GM23338 (cell line): ENCODE results near the gene KAZN. TPM values are rescaled to one million over a fixed set of nuclear protein-coding genes. Genes with fewer than 3 reads are reported as not detected.

Experiments
- ATAC-seq: fragments of 200-7000 bp; cut with Tn5 transposase; 3 replicates; pipeline ENCODE4 v1.9.1; 2020
- DNase-seq: peaks from one replicate; pipeline ENCODE4 v3.0.0-alpha.2; 2015; ENCODE audit warnings: low spot score
- H2AFZ ChIP-seq: fragments of 200-600 bp; sonication (generic); 2 replicates; pipeline ENCODE4 v1.8.0; 2016; ENCODE audit warnings: antibody characterized with exemption, mild to moderate bottlenecking, moderate library complexity
- H3F3A ChIP-seq: fragments of 200-600 bp; sonication (generic); replicated peaks from 2 replicates; pipeline ENCODE4 v1.8.0; 2017; ENCODE audit warnings: antibody characterized with exemption, mixed run types, low read depth
- H3K27ac ChIP-seq: fragments of 200-600 bp; sonication (generic); 2 replicates; pipeline ENCODE4 v1.6.1; 2016; ENCODE audit warnings: low read depth
- H3K27me3 ChIP-seq: fragments of 200-600 bp; sonication (generic); 2 replicates; pipeline ENCODE4 v1.8.0; 2016; ENCODE audit warnings: mild to moderate bottlenecking, mixed run types, moderate library complexity; ENCODE audit not compliant: insufficient read depth
- H3K36me3 ChIP-seq: fragments of 200-600 bp; sonication (generic); 2 replicates; pipeline ENCODE4 v1.8.0; 2016; ENCODE audit warnings: mild to moderate bottlenecking; ENCODE audit not compliant: insufficient read depth
- H3K4me1 ChIP-seq: fragments of 200-600 bp; sonication (generic); 2 replicates; pipeline ENCODE4 v1.8.0; 2016; ENCODE audit warnings: mild to moderate bottlenecking, moderate library complexity; ENCODE audit not compliant: insufficient read depth
- H3K4me2 ChIP-seq: fragments of 200-600 bp; sonication (generic); 2 replicates; pipeline ENCODE4 v1.7.1; 2017; ENCODE audit warnings: mixed run types
- H3K4me3 ChIP-seq: fragments of 200-600 bp; sonication (generic); 2 replicates; pipeline ENCODE4 v1.6.1; 2016; ENCODE audit warnings: mixed run types
- H3K79me2 ChIP-seq: fragments of 200-600 bp; sonication (generic); replicated peaks from 2 replicates; pipeline ENCODE4 v1.8.0; 2017; ENCODE audit warnings: mild to moderate bottlenecking; ENCODE audit not compliant: insufficient read depth
- H3K9me2 ChIP-seq: fragments of 200-600 bp; sonication (generic); 2 replicates; pipeline ENCODE4 v1.8.0; 2017; ENCODE audit not compliant: insufficient read depth
- H4K20me1 ChIP-seq: fragments of 200-600 bp; sonication (generic); replicated peaks from 2 replicates; pipeline ENCODE4 v1.8.0; 2017; ENCODE audit warnings: mild to moderate bottlenecking; ENCODE audit not compliant: insufficient read depth
- H3K27ac Mint-ChIP-seq: 2 replicates; pipeline ENCODE4 v1.8.0; 2020; ENCODE audit warnings: inconsistent platforms, mild to moderate bottlenecking, moderate library complexity, mixed read lengths
- H3K27me3 Mint-ChIP-seq: 3 replicates; pipeline ENCODE4 v1.8.0; 2022; ENCODE audit warnings: low read depth, mild to moderate bottlenecking, moderate library complexity, mixed read lengths, inconsistent platforms; ENCODE audit not compliant: insufficient read depth, poor library complexity
- H3K36me3 Mint-ChIP-seq: 3 replicates; pipeline ENCODE4 v1.8.0; 2021; ENCODE audit warnings: low read depth, mild to moderate bottlenecking, inconsistent platforms, moderate library complexity, mixed read lengths
- H3K4me1 Mint-ChIP-seq: 3 replicates; pipeline ENCODE4 v1.8.0; 2020; ENCODE audit warnings: mild to moderate bottlenecking, inconsistent platforms, mixed read lengths
- H3K4me3 Mint-ChIP-seq: 3 replicates; pipeline ENCODE4 v1.8.0; 2021; ENCODE audit warnings: moderate library complexity, mild to moderate bottlenecking, inconsistent platforms, mixed read lengths
- H3K9me3 Mint-ChIP-seq: 3 replicates; pipeline ENCODE4 v1.8.0; 2020; ENCODE audit warnings: moderate library complexity, mild to moderate bottlenecking, inconsistent platforms, mixed read lengths
- CREB1 ChIP-seq: fragments of 250-450 bp; sonication (Bioruptor Pico); IDR thresholded peaks from 2 replicates; pipeline ENCODE4 v1.5.0; 2020; ENCODE audit warnings: low read depth, mild to moderate bottlenecking, moderate library complexity
- CTCF ChIP-seq, 2 experiments: fragments of 200-600 bp in 1 of 2; sonication (generic) in 1 of 2; conservative IDR thresholded peaks; 2 replicates each; pipeline versions ENCODE4 v1.5.1 to v1.6.1; 2016 to 2017; ENCODE audit warnings: antibody characterized with exemption in 2 of 2, low read depth in 2 of 2, mild to moderate bottlenecking in 2 of 2, moderate library complexity in 1 of 2
- EZH2phosphoT487 ChIP-seq: fragments of 200-600 bp; sonication (generic); IDR thresholded peaks from one replicate; pipeline ENCODE4 v1.8.1; 2018; ENCODE audit warnings: antibody characterized with exemption; ENCODE audit not compliant: unreplicated experiment
- NANOG ChIP-seq: IDR thresholded peaks from 2 replicates; pipeline ENCODE4 v1.6.1; 2016; ENCODE audit warnings: antibody characterized with exemption, borderline replicate concordance
- STAT1 ChIP-seq: IDR thresholded peaks from one replicate; pipeline ENCODE4 v1.6.1; 2016; ENCODE audit warnings: antibody characterized with exemption; ENCODE audit not compliant: unreplicated experiment
- ZNF114 ChIP-seq: fragments of 250-450 bp; sonication (Bioruptor Pico); IDR thresholded peaks from 2 replicates; pipeline ENCODE4 v1.5.0; 2020; ENCODE audit warnings: mild to moderate bottlenecking, moderate library complexity
- ZNF331 ChIP-seq: fragments of 250-450 bp; sonication (Bioruptor Pico); IDR thresholded peaks from 2 replicates; pipeline ENCODE4 v1.5.0; 2020; ENCODE audit warnings: low read depth, mild to moderate bottlenecking, moderate library complexity
- ZNF462 ChIP-seq: fragments of 250-450 bp; sonication (Bioruptor Pico); IDR thresholded peaks from 2 replicates; pipeline ENCODE4 v1.5.0; 2020; ENCODE audit warnings: mild to moderate bottlenecking, moderate library complexity
- polyA plus RNA-seq: library from polyadenylated mRNA; unstranded; fragments of >200 nt; fragmentation: Nextera tagmentation; extraction: Ambion mirVana; gene quantifications from 2 replicates; pipeline ENCODE4 v1.2.1, GENCODE V29; 2016
- total RNA-seq: library from RNA; depleted of rRNA; stranded (reverse); fragments of >200 nt; shearing (Covaris generic); gene quantifications from 2 replicates; pipeline ENCODE4 v1.2.3, GENCODE V29; 2014

The KAZN gene
- total and polyA plus RNA-seq, 2 experiments from 2014 or later, result 9.9 to 15.0 TPM

GRCh38 chr1:14887044-14887566, 288.6 kb downstream of the KAZN start:
- Histone ChIP-seq H3K79me2 (no peaks in the 10 kb centered on the region), H3K9me2 (no peaks in the 10 kb centered on the region), H3F3A (no peaks in the 10 kb centered on the region), H4K20me1 (no peaks in the 10 kb centered on the region), H3K27ac (no peak overlapping the region), H2AFZ (no peak overlapping the region), H3K4me2 (no peak overlapping the region), H3K4me1 (no peaks in the 10 kb centered on the region; the same call in 1 of the 2 replicates), H3K36me3 (no peaks in the 10 kb centered on the region), H3K4me3 (no peak overlapping the region), H3K27me3 (no peaks in the 10 kb centered on the region)
- H3K27me3 Mint-ChIP-seq, result no peaks in the 10 kb centered on the region
- no peak overlapping the region for H3K27ac Mint-ChIP-seq
- TF ChIP-seq ZNF462 (CRISPR knock-in tag), result no peak
- TF ChIP-seq NANOG, result no peak
- no peak for TF ChIP-seq ZNF331 (CRISPR knock-in tag)
- TF ChIP-seq STAT1, result no peak
- no peak for TF ChIP-seq EZH2phosphoT487
- TF ChIP-seq ZNF114 (CRISPR knock-in tag), result no peak
- TF ChIP-seq CTCF (conservative IDR thresholded peaks at IDR 0.05; ENCODE audit: low read depth in 2 of 2), result no peak
- no peak for TF ChIP-seq CREB1 (CRISPR knock-in tag)
- H3K4me3 Mint-ChIP-seq, result no peak overlapping the region
- no peaks in the 10 kb centered on the region for H3K9me3 Mint-ChIP-seq
- ATAC-seq (no peak), DNase-seq (no peak)
- peaks cover 10% of the 10 kb centered on the region; the same call in 2 of the 3 replicates for H3K4me1 Mint-ChIP-seq
- H3K36me3 Mint-ChIP-seq, result no peaks in the 10 kb centered on the region
